H1 (cell line): ENCODE measurements around the gene ATP11A. TPM values are rescaled to one million over a fixed set of nuclear protein-coding genes. Genes with fewer than 3 reads are reported as not detected.

Source experiments
- CTCF ChIA-PET: fragments of 300-600 bp; sonication (Branson Sonifier 250); formaldehyde crosslinking; loops from one replicate; lab custom pipeline; 2021; ENCODE audit not compliant: partially characterized antibody; lab: Charles Lee
- POLR2A ChIA-PET: fragments of 300-600 bp; sonication (Branson Sonifier 250); formaldehyde crosslinking; loops from one replicate; lab custom pipeline; 2021; ENCODE audit warnings: inconsistent platforms; ENCODE audit not compliant: partially characterized antibody; lab: Charles Lee
- DNase-seq, 2 experiments: peaks; one replicate each; pipeline versions ENCODE4 v3.0.0 to v3.0.0-alpha.2; 2010 to 2022; ENCODE audit warnings: low spot score in 2 of 2, low read depth in 1 of 2, mixed read lengths in 1 of 2
- FAIRE-seq: peaks from 2 replicates; lab custom pipeline; 2011; peaks lifted over from hg19 to GRCh38; lab: Jason Lieb, UNC
- H2AFZ ChIP-seq: 2 replicates; pipeline ENCODE4 v1.8.1; 2012; ENCODE audit warnings: low read length, inconsistent platforms
- H2AK5ac ChIP-seq: 2 replicates; pipeline ENCODE4 v1.6.1; 2013; ENCODE audit warnings: low read depth, low read length
- H2BK120ac ChIP-seq: replicated peaks from 2 replicates; pipeline ENCODE3; 2013; ENCODE audit warnings: low read depth, low read length, inconsistent platforms
- H2BK12ac ChIP-seq: 2 replicates; pipeline ENCODE4 v1.6.1; 2013; ENCODE audit warnings: low read depth, low read length
- H2BK15ac ChIP-seq: 2 replicates; pipeline ENCODE4 v1.6.1; 2013; ENCODE audit warnings: low read length
- H2BK20ac ChIP-seq: 2 replicates; pipeline ENCODE4 v1.6.1; 2013; ENCODE audit warnings: low read length
- H2BK5ac ChIP-seq: 2 replicates; pipeline ENCODE4 v1.6.1; 2013; ENCODE audit warnings: low read depth, low read length
- H3K14ac ChIP-seq: 2 replicates; pipeline ENCODE4 v1.6.1; 2013; ENCODE audit warnings: inconsistent platforms; ENCODE audit not compliant: insufficient read length
- H3K18ac ChIP-seq: 2 replicates; pipeline ENCODE4 v1.6.1; 2013; ENCODE audit warnings: low read length; ENCODE audit errors: extremely low read depth
- H3K23ac ChIP-seq: 2 replicates; pipeline ENCODE4 v1.6.1; 2013; ENCODE audit warnings: inconsistent platforms; ENCODE audit not compliant: insufficient read length
- H3K23me2 ChIP-seq: 2 replicates; pipeline ENCODE4 v1.6.1; 2013; ENCODE audit warnings: low read depth, low read length
- H3K27ac ChIP-seq: 2 replicates; pipeline ENCODE4 v1.6.1; 2011; ENCODE audit warnings: low read depth, low read length, inconsistent platforms
- H3K27me3 ChIP-seq, 4 experiments: replicated peaks in 1 of 4; 1 replicate in 1 of 4; 2 replicates in 3 of 4; pipeline versions ENCODE4 v1.6.1 to v1.8.1; 2011 to 2013; ENCODE audit warnings: low read length in 3 of 4, mild to moderate bottlenecking in 3 of 4, inconsistent platforms in 2 of 4, mixed read lengths in 2 of 4, moderate library complexity in 1 of 4; ENCODE audit not compliant: control insufficient read depth in 3 of 4, insufficient read depth in 3 of 4; ENCODE audit errors: extremely low read depth in 1 of 4
- H3K36me3 ChIP-seq, 4 experiments: 2 replicates each; pipeline versions ENCODE4 v1.6.1 to v1.8.1; 2011 to 2013; ENCODE audit warnings: mild to moderate bottlenecking in 4 of 4, low read length in 3 of 4, moderate library complexity in 2 of 4, control low read depth in 1 of 4, inconsistent platforms in 1 of 4; ENCODE audit not compliant: insufficient read depth in 4 of 4, control insufficient read depth in 2 of 4
- H3K4ac ChIP-seq: replicated peaks from 2 replicates; pipeline ENCODE3; 2013; ENCODE audit warnings: low read length, low read depth, mixed read lengths, inconsistent platforms; ENCODE audit not compliant: insufficient read length
- H3K4me1 ChIP-seq, 4 experiments: replicated peaks in 1 of 4; 1 replicate in 1 of 4; 2 replicates in 3 of 4; pipeline versions ENCODE4 v1.6.1 to v1.8.1; 2011 to 2013; ENCODE audit warnings: low read length in 3 of 4, inconsistent platforms in 2 of 4, mixed read lengths in 1 of 4; ENCODE audit not compliant: insufficient read depth in 4 of 4, control insufficient read depth in 3 of 4
- H3K4me2 ChIP-seq, 2 experiments: 2 replicates each; pipeline versions ENCODE4 v1.6.1 to v1.8.1; 2011 to 2013; ENCODE audit warnings: low read depth in 2 of 2, low read length in 2 of 2, control low read depth in 1 of 2, inconsistent platforms in 1 of 2, mild to moderate bottlenecking in 1 of 2; ENCODE audit not compliant: insufficient read depth in 1 of 2
- H3K4me3 ChIP-seq, 4 experiments: fragments of 200-600, 300-600 bp in 1 of 4; sonication (generic), shearing (Covaris generic), sonication (Bioruptor Twin) in 1 of 4; 2 replicates each; pipeline versions ENCODE4 v1.5.1 to v1.8.1; 2011 to 2016; ENCODE audit warnings: low read length in 4 of 4, low read depth in 3 of 4, control low read depth in 2 of 4, inconsistent platforms in 2 of 4, mild to moderate bottlenecking in 2 of 4, mixed read lengths in 1 of 4, moderate library complexity in 1 of 4; ENCODE audit not compliant: insufficient read depth in 2 of 4; ENCODE audit errors: extremely low read depth in 1 of 4
- H3K56ac ChIP-seq: replicated peaks from 2 replicates; pipeline ENCODE3; 2013; ENCODE audit warnings: low read depth, mild to moderate bottlenecking, mixed read lengths, low read length, inconsistent platforms; ENCODE audit not compliant: insufficient read length
- H3K79me1 ChIP-seq: 2 replicates; pipeline ENCODE4 v1.6.1; 2013; ENCODE audit warnings: low read depth, low read length, control low read depth
- H3K79me2 ChIP-seq, 2 experiments: 2 replicates each; pipeline versions ENCODE4 v1.6.1 to v1.8.1; 2012 to 2013; ENCODE audit warnings: low read length in 2 of 2, mild to moderate bottlenecking in 2 of 2, inconsistent platforms in 1 of 2; ENCODE audit not compliant: insufficient read depth in 2 of 2, control insufficient read depth in 1 of 2
- H3K9ac ChIP-seq, 4 experiments: replicated peaks in 1 of 4; 1 replicate in 1 of 4; 2 replicates in 3 of 4; pipeline versions ENCODE4 v1.6.1 to v1.8.1; 2011 to 2013; ENCODE audit warnings: low read depth in 3 of 4, low read length in 3 of 4, control low read depth in 2 of 4, mild to moderate bottlenecking in 2 of 4, moderate library complexity in 2 of 4, inconsistent platforms in 1 of 4; ENCODE audit errors: extremely low read depth in 1 of 4
- H3K9me3 ChIP-seq, 2 experiments: 2 replicates each; pipeline versions ENCODE4 v1.6.1 to v1.8.1; 2012 to 2013; ENCODE audit warnings: mild to moderate bottlenecking in 2 of 2, moderate library complexity in 2 of 2, control low read depth in 1 of 2, inconsistent platforms in 1 of 2, low read depth in 1 of 2, low read length in 1 of 2, mixed read lengths in 1 of 2; ENCODE audit not compliant: insufficient read depth in 2 of 2
- H4K20me1 ChIP-seq, 2 experiments: replicated peaks in 1 of 2; 2 replicates each; pipeline versions ENCODE3 to v1.8.1; 2011 to 2013; ENCODE audit warnings: inconsistent platforms in 2 of 2, low read length in 2 of 2, mild to moderate bottlenecking in 1 of 2; ENCODE audit not compliant: insufficient read depth in 2 of 2, control insufficient read depth in 1 of 2
- H4K5ac ChIP-seq: 2 replicates; pipeline ENCODE4 v1.6.1; 2013; ENCODE audit warnings: low read length, low read depth, mixed read lengths, inconsistent platforms; ENCODE audit not compliant: insufficient read length
- H4K8ac ChIP-seq: 2 replicates; pipeline ENCODE4 v1.8.0; 2013; ENCODE audit warnings: mild to moderate bottlenecking, moderate library complexity, low read length, inconsistent platforms; ENCODE audit not compliant: insufficient read depth; ENCODE audit errors: extremely low read depth
- H4K91ac ChIP-seq: replicated peaks from 2 replicates; pipeline ENCODE3; 2013; ENCODE audit warnings: low read length, mixed read lengths, inconsistent platforms; ENCODE audit not compliant: insufficient read length
- BACH1 ChIP-seq: IDR thresholded peaks from 2 replicates; pipeline ENCODE4 v1.6.1; 2012; ENCODE audit warnings: low read length, improper control_type of control experiment
- EP300 ChIP-seq, 2 experiments: IDR thresholded peaks; 1 replicate in 1 of 2; 2 replicates in 1 of 2; pipeline ENCODE4 v1.6.1; 2011 to 2012; ENCODE audit warnings: low read depth in 2 of 2, low read length in 2 of 2, mild to moderate bottlenecking in 2 of 2, borderline replicate concordance in 1 of 2, inconsistent platforms in 1 of 2, moderate library complexity in 1 of 2
- FOSL1 ChIP-seq: IDR thresholded peaks from 2 replicates; pipeline ENCODE4 v1.6.1; 2011; ENCODE audit warnings: mild to moderate bottlenecking, low read depth, low read length, moderate library complexity; ENCODE audit not compliant: insufficient read depth
- HDAC6 ChIP-seq: IDR thresholded peaks from one replicate; pipeline ENCODE4 v1.7.1; 2012; ENCODE audit warnings: low read depth, mild to moderate bottlenecking, inconsistent platforms, low read length, moderate library complexity
- MAFK ChIP-seq: IDR thresholded peaks from 2 replicates; pipeline ENCODE4 v1.6.1; 2012; ENCODE audit warnings: low read depth, mild to moderate bottlenecking, improper control_type of control experiment, low read length
- RFX5 ChIP-seq: IDR thresholded peaks from 2 replicates; pipeline ENCODE4 v1.6.1; 2011; ENCODE audit warnings: low read depth, low read length, improper control_type of control experiment, borderline replicate concordance
- SP1 ChIP-seq: IDR thresholded peaks from 2 replicates; pipeline ENCODE4 v1.6.1; 2011; ENCODE audit warnings: low read depth, low read length
- TAF1 ChIP-seq: IDR thresholded peaks from 2 replicates; pipeline ENCODE4 v1.6.1; 2011; ENCODE audit warnings: mild to moderate bottlenecking, low read depth, low read length
- TCF12 ChIP-seq: IDR thresholded peaks from 2 replicates; pipeline ENCODE4 v1.6.1; 2011; ENCODE audit warnings: low read depth, mild to moderate bottlenecking, low read length
- WGBS, 2 experiments: shearing (Covaris generic) in 1 of 2; methylation state at CpG; one replicate each; pipeline versions ENCODE4 v1.1.6 to v1.1.7; 2013 to 2015; ENCODE audit warnings: low lambda C conversion rate in 2 of 2, mixed read lengths in 2 of 2, inconsistent platforms in 1 of 2, low coverage in 1 of 2, missing lambda C conversion rate in 1 of 2; ENCODE audit not compliant: insufficient replicate concordance in 2 of 2, insufficient coverage in 1 of 2, insufficient read length in 1 of 2; ENCODE audit errors: extremely low coverage in 1 of 2, missing lambda C conversion rate in 1 of 2; 5-methylcytosine and 5-hydroxymethylcytosine counted together
- polyA plus RNA-seq, 7 experiments: library from polyadenylated mRNA; depleted of rRNA in 3 of 7; stranded (reverse) in 5 of 7; unstranded in 2 of 7; fragments of >200 nt in 5 of 7; fragments of 200-250 nt in 2 of 7; gene quantifications; 1 replicate in 5 of 7; 2 replicates in 1 of 7; 4 replicates in 1 of 7; pipeline versions ENCODE4 v1.2.1 to v1.2.3, GENCODE V29; 2011 to 2013; ENCODE audit warnings: missing spikeins in 2 of 7, mixed read lengths in 2 of 7
- total RNA-seq: library from RNA; stranded (reverse); fragmentation: NEBNext Ultra II Directional; extraction: Animal tissue kit (Norgen Biotek cat#: 25700); gene quantifications from 2 replicates; pipeline ENCODE4 v1.2.1, GENCODE V29; 2021
- TF ChIP-seq, protein P1 (sequence below): IDR thresholded peaks from 2 replicates; pipeline ENCODE4 v1.6.1; 2012; ENCODE audit warnings: inconsistent platforms
- TF ChIP-seq, protein P2 (sequence below): IDR thresholded peaks from 2 replicates; pipeline ENCODE4 v1.6.1; 2012; ENCODE audit warnings: inconsistent platforms

Gene ATP11A
- total and polyA plus RNA-seq, 2 of the 8 experiments (the other 6 are each of a cell fraction or from before 2014, with no cell fraction given): 28.8 to 72.9 TPM

DNA sequence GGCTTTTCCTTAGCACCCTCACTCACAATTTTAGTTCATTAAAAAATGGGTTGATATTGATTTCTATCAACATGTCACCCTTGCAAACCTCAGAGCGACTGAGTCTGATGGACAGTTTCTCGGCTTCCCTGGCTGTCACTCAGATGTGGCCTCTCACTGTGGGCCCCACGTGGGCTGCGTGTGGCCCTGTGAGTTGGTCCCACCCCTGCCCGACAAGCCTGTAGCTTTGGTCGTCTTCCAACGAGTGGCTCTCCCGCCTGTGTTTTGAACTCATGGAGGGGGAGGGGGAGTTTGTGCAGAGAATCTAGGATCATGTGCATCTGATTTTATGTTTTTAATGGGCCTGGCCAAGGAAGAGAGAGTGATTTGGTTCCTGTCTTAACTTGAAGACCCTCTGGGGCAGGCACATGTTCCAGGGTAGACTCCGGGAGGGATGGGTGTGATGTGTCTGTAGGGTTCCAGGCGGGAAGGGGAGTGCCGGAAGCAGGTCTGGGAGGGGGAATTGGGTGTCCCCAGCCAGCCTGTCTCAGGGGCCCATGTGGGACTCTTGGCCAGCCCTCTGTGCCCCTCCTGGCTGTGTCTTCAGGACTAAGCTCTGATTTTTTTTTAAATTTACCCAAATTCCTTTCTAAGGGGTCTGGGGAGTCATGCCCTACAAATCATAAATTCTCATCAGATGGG lies 18.9 kb downstream of the ATP11A start:
- H2AFZ ChIP-seq: no peak overlapping the region
- no peak overlapping the region for H4K5ac ChIP-seq
- 70% methylated on average over 11 of the region's 11 CpGs; no CpG with 5 or more reads in 1 of the 2 experiments for WGBS, 2 experiments
- ChIA-PET CTCF (no interaction called here), POLR2A (interaction anchor here (1.8 kb wide), 1 partner anchor 14 kb away, joined by 7 read pairs; no protein-coding TSS in a partner anchor)
- DNase-seq: no peak
- no peaks in the 10 kb centered on the region for H3K27me3 ChIP-seq
- no peak overlapping the region for H4K91ac ChIP-seq
- H4K20me1 ChIP-seq: peaks cover 0 to 1% of the 10 kb centered on the region in 2 experiments
- peaks cover 20 to 38% (median 28%) of the 10 kb centered on the region in 4 experiments for H3K4me1 ChIP-seq
- no peak overlapping the region for H3K9ac ChIP-seq
- H3K4me3 ChIP-seq: no peak overlapping the region
- H2BK15ac ChIP-seq: 0 out of 2 replicates have a peak overlapping the region, but pooled peaks have one; percentile 25
- no peak overlapping the region for H2AK5ac ChIP-seq
- no peak overlapping the region for H3K4ac ChIP-seq
- H2BK20ac ChIP-seq: 0 out of 2 replicates have a peak overlapping the region, but pooled peaks have one; percentile 43
- H2BK12ac ChIP-seq: 0 out of 2 replicates have a peak overlapping the region, but pooled peaks have one; percentile 29
- TF ChIP-seq, protein P1, sequence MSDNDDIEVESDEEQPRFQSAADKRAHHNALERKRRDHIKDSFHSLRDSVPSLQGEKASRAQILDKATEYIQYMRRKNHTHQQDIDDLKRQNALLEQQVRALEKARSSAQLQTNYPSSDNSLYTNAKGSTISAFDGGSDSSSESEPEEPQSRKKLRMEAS: 0 out of 2 replicates have a peak, but pooled peaks have one; percentile 18
- TF ChIP-seq SP1 (no peak), HDAC6 (no peak), FOSL1 (no peak), RFX5 (no peak), TAF1 (no peak), MAFK (no peak), BACH1 (no peak), TCF12 (no peak), EP300 (IDR thresholded peaks at IDR 0.05; ENCODE audit: borderline replicate concordance in 1 of 2, low read depth in 2 of 2, low read length in 2 of 2) (no peak)
- TF ChIP-seq, protein P2, sequence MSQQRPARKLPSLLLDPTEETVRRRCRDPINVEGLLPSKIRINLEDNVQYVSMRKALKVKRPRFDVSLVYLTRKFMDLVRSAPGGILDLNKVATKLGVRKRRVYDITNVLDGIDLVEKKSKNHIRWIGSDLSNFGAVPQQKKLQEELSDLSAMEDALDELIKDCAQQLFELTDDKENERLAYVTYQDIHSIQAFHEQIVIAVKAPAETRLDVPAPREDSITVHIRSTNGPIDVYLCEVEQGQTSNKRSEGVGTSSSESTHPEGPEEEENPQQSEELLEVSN: peak; percentile 41; the same call in 1 of the 2 replicates
- peak overlapping the region; percentile 44; the same call in 1 of the 2 replicates for H2BK5ac ChIP-seq
- no peak for FAIRE-seq
- H4K8ac ChIP-seq: 0 out of 2 replicates have a peak overlapping the region, but pooled peaks have one; percentile 25
- no peak overlapping the region for H3K14ac ChIP-seq
- H2BK120ac ChIP-seq: no peak overlapping the region
- H3K23ac ChIP-seq: no peak overlapping the region
- H3K23me2 ChIP-seq: no peaks in the 10 kb centered on the region
- H3K9me3 ChIP-seq: no peaks in the 10 kb centered on the region
- H3K4me2 ChIP-seq: no peak overlapping the region
- no peak overlapping the region for H3K56ac ChIP-seq
- H3K79me1 ChIP-seq: peaks cover 7% of the 10 kb centered on the region
- no peak overlapping the region for H3K27ac ChIP-seq
- no peaks in the 10 kb centered on the region for H3K36me3 ChIP-seq
- H3K18ac ChIP-seq: no peak overlapping the region
- H3K79me2 ChIP-seq: peaks cover 5 to 70% of the 10 kb centered on the region in 2 experiments
